CD4-positive, CD25-positive, alpha-beta regulatory T cell (primary cell): ENCODE data around the gene ME2. TPM values are rescaled to one million over a fixed set of nuclear protein-coding genes. Genes with fewer than 3 reads are reported as not detected.
"Not testable (repeated sequence)": the region's sequence is repeated elsewhere in the genome, so short reads cannot be mapped to it uniquely, and the experiment has no call there.

ENCODE experiments used
- ATAC-seq, 2 donors: fragments of 150-1000 bp; cut with Tn5 transposase; one replicate each; pipeline ENCODE4 v1.10.0; 2021; ENCODE audit warnings: low read depth in 2 of 2, moderate number of reproducible peaks in 2 of 2, moderate library complexity in 1 of 2
- DNase-seq, 3 donors: peaks; one replicate each; pipeline versions ENCODE4 v3.0.0 to v3.0.0-alpha.2; 2012 to 2022; ENCODE audit warnings: mixed read lengths in 1 of 3
- H3K27ac ChIP-seq: one replicate; pipeline ENCODE4 v1.7.0; 2013; ENCODE audit warnings: mild to moderate bottlenecking, low read length; ENCODE audit not compliant: insufficient read depth, poor library complexity, severe bottlenecking
- H3K27me3 ChIP-seq: one replicate; pipeline ENCODE4 v1.7.0; 2013; ENCODE audit warnings: low read length; ENCODE audit not compliant: control insufficient read depth, insufficient read depth
- H3K36me3 ChIP-seq: one replicate; pipeline ENCODE4 v1.7.0; 2013; ENCODE audit warnings: mild to moderate bottlenecking, low read length, moderate library complexity; ENCODE audit not compliant: control insufficient read depth, insufficient read depth
- H3K4me1 ChIP-seq: 2 replicates; pipeline ENCODE4 v1.7.0; 2013; ENCODE audit warnings: mild to moderate bottlenecking, low read length; ENCODE audit not compliant: insufficient read depth, control insufficient read depth, poor library complexity, severe bottlenecking
- H3K4me3 ChIP-seq: one replicate; pipeline ENCODE4 v1.7.0; 2013; ENCODE audit warnings: low read depth, mild to moderate bottlenecking, low read length, moderate library complexity
- H3K9me3 ChIP-seq, 2 experiments: 1 replicate in 1 of 2; 2 replicates in 1 of 2; pipeline ENCODE4 v1.7.0; 2013; ENCODE audit warnings: low read length in 2 of 2, mild to moderate bottlenecking in 1 of 2, moderate library complexity in 1 of 2; ENCODE audit not compliant: control insufficient read depth in 2 of 2
- H3K27ac Mint-ChIP-seq, 3 donors: one replicate each; pipeline ENCODE4 v1.8.0; 2020 to 2022; ENCODE audit warnings: mild to moderate bottlenecking in 3 of 3, mixed read lengths in 3 of 3, moderate library complexity in 2 of 3
- H3K27me3 Mint-ChIP-seq: one replicate; pipeline ENCODE4 v1.8.0; 2022; ENCODE audit warnings: mild to moderate bottlenecking, mixed read lengths
- H3K36me3 Mint-ChIP-seq: one replicate; pipeline ENCODE4 v1.8.0; 2020; ENCODE audit warnings: mixed read lengths
- H3K4me1 Mint-ChIP-seq, 4 donors: one replicate each; pipeline ENCODE4 v1.8.0; 2020 to 2022; ENCODE audit warnings: mixed read lengths in 4 of 4, mild to moderate bottlenecking in 1 of 4
- H3K4me3 Mint-ChIP-seq, 4 donors: one replicate each; pipeline ENCODE4 v1.8.0; 2020 to 2022; ENCODE audit warnings: mild to moderate bottlenecking in 4 of 4, mixed read lengths in 4 of 4, moderate library complexity in 3 of 4
- H3K9me3 Mint-ChIP-seq, 7 donors: one replicate each; pipeline ENCODE4 v1.8.0; 2020 to 2022; ENCODE audit warnings: mixed read lengths in 7 of 7, mild to moderate bottlenecking in 3 of 7, moderate library complexity in 2 of 7
- polyA plus RNA-seq, 4 donors: library from polyadenylated mRNA; unstranded; fragments of 300-500 nt; fragmentation: Illumina TruSeq; gene quantifications; one replicate each; pipeline ENCODE4 v1.2.3, GENCODE V29; 2021
- total RNA-seq: library from RNA; stranded (reverse); gene quantifications from one replicate; pipeline ENCODE4 v1.2.3, GENCODE V29; 2022

Gene ME2
- total and polyA plus RNA-seq, 5 donors from 2014 or later: 29.5 to 45.4 (median 39.7) TPM

DNA sequence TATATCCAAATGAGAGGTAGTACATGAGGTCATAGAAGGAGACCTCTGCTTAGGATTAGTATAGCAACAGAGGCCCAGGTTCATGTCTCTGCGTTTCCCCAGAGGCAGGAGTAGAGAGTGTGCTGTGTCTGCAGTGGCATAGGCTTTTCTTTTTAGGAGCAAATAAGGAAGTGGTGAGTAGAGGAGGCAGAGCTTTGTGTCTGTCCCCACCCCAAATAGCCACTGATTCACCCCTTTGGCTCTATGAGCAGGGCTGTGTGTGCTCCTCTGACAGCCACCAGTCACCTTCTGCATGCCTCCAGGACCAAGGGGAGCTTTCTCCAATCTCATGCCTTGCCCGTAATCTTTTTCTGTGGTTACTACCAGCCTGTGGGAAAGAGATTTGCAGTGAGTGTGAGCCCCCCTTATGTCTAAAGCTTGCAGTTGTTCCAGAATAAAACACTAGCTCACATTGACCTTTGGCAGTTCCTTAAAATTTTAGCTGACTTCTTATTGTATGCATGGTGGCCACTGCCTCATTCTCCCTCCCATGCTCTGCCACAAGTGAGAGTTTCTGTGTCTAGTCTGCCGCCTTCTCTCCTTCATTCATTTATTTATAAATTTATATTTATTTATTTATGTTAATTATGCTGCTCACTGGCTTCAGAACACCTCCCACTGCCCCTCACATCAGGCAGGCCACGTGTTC, 65.5 kb downstream of the ME2 start:
- DNase-seq (no peak), ATAC-seq (no peak)
- Histone ChIP-seq H3K27ac (no peak overlapping the region), H3K27me3 (no peaks in the 10 kb centered on the region), H3K9me3 (no peaks in the 10 kb centered on the region), H3K4me1 (no peaks in the 10 kb centered on the region), H3K4me3 (no peak overlapping the region), H3K36me3 (peaks cover 37% of the 10 kb centered on the region)
- H3K9me3 Mint-ChIP-seq: no peaks in the 10 kb centered on the region
- H3K27me3 Mint-ChIP-seq: no peaks in the 10 kb centered on the region
- H3K4me1 Mint-ChIP-seq: peaks cover 0 to 2% (median 0%) of the 10 kb centered on the region in 4 donors
- peak overlapping the region in 1 of 3 donors; percentile 70 for H3K27ac Mint-ChIP-seq
- peaks cover 33% of the 10 kb centered on the region for H3K36me3 Mint-ChIP-seq
- no peak overlapping the region for H3K4me3 Mint-ChIP-seq

DNA sequence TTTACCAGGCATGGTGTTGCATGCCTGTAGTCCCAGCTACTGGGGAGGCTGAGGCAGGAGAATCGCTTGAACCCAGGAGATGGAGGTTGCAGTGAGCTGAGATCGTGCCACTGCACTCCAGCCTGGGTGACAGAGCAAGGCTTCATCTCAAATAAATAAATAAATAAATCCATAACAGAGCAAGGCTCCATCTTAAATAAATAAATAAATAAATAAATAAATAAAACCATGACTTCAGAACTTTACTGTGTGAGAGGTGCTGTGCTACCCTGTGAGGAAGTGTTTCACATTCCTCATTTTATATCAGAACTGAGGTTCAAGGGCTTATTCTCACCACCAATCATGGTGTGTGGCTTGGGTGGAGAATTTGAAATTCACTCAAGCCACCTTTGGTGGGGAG, 67.0 kb downstream of the ME2 start:
- H3K4me1 ChIP-seq, H3K27ac ChIP-seq, DNase-seq, H3K4me3 ChIP-seq, H3K27me3 Mint-ChIP-seq, ATAC-seq, H3K4me1 Mint-ChIP-seq, H3K9me3 ChIP-seq, H3K27me3 ChIP-seq, H3K27ac Mint-ChIP-seq, H3K4me3 Mint-ChIP-seq, H3K9me3 Mint-ChIP-seq: not testable (repeated sequence)
- H3K36me3 ChIP-seq: peaks cover 27% of the 10 kb centered on the region
- H3K36me3 Mint-ChIP-seq: peaks cover 28% of the 10 kb centered on the region

DNA sequence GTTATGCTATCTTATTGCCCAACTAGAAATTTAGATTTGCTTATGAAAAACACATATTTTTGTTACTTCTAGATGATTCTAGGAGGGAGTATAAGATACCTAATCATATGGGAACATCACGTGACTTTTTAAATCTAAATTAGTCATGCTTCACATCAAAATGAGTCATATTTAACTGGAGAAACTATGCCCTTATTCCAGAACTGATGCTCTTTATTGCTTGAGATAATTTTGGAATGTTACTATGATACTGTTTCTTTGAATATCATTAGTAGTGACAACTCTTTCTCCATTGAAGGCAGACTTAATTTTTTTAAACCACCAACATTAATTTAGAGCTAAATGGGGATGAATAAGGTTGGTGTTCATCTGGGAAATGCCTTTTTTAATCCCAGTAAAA, 69.0 kb downstream of the ME2 start:
- Mint-ChIP-seq H3K9me3 (no peaks in the 10 kb centered on the region), H3K36me3 (peaks cover 23% of the 10 kb centered on the region), H3K27me3 (no peaks in the 10 kb centered on the region), H3K4me1 (peaks cover 0 to 2% (median 0%) of the 10 kb centered on the region in 4 donors), H3K27ac (peak overlapping the region in 1 of 3 donors; percentile 32), H3K4me3 (no peak overlapping the region)
- no peak overlapping the region for H3K27ac ChIP-seq
- no peaks in the 10 kb centered on the region for H3K27me3 ChIP-seq
- no peaks in the 10 kb centered on the region for H3K4me1 ChIP-seq
- DNase-seq: no peak
- ATAC-seq: no peak
- H3K36me3 ChIP-seq: peaks cover 24% of the 10 kb centered on the region
- H3K4me3 ChIP-seq: no peak overlapping the region
- no peaks in the 10 kb centered on the region for H3K9me3 ChIP-seq

DNA sequence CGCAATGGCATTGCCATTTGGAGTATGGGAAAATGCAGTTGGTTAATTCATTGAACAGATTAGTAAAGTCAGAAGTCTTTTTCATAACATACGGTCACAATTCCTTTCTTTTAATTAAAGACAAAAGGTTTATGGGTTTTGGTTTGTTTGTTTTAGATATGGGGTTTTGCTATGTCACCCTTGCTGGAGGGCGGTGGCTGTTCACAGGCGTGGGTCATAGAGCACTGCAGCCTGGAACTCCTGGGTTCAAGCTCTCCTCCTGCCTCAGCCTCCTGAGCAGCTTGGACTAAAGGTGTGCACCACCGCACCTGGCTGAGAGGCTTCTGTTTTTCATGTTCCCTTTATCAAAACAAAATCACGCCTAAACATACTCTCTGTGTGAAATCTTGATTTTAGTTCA, 70.3 kb downstream of the ME2 start:
- Mint-ChIP-seq H3K9me3 (no peaks in the 10 kb centered on the region), H3K27ac (no peak overlapping the region), H3K4me1 (no peaks in the 10 kb centered on the region), H3K36me3 (peaks cover 19% of the 10 kb centered on the region), H3K4me3 (no peak overlapping the region), H3K27me3 (no peaks in the 10 kb centered on the region)
- Histone ChIP-seq H3K4me1 (no peaks in the 10 kb centered on the region), H3K4me3 (no peak overlapping the region), H3K27me3 (no peaks in the 10 kb centered on the region), H3K36me3 (peaks cover 23% of the 10 kb centered on the region), H3K27ac (no peak overlapping the region), H3K9me3 (no peaks in the 10 kb centered on the region)
- ATAC-seq (no peak), DNase-seq (no peak)

DNA sequence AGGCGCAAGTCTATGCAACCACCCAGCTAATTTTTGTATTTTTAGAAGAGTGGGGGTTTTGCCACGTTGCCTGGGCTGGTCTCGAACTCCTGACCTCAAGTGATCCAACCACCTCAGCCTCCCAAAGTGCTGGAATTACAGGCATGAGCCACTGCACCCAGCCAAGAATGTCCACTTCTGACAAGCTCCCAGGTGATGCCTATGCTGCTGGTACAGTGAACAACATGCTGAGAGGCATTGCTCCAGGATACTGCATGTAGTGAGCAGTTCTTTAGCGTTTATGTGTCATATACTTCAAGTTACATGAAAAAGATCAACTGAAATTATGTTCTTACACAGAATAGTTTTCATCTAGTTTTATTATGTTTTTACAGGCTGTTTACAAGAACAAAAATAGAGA, 71.7 kb downstream of the ME2 start:
- H3K4me3 Mint-ChIP-seq: no peak overlapping the region

DNA sequence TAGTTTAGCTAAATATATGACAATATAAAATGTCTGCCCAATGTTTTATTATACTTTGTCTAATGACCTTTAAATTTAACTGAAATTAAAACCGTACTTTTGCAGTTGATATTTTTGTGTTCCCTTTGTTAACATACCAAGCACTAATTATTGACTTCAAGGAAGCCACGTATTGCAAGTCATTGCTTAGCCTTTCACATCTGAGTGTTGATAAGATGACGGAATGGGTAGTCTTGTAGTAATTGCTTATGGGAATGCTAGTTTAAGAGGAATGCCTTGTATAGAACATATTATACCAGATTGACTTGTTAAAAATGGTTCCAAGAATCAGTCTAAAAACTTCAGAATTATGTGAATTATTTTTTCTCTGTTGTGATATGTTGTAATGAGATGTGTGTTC, 74.9 kb downstream of the ME2 start:
- Histone ChIP-seq H3K36me3 (no peaks in the 10 kb centered on the region), H3K4me1 (no peaks in the 10 kb centered on the region), H3K27ac (no peak overlapping the region), H3K27me3 (no peaks in the 10 kb centered on the region), H3K4me3 (no peak overlapping the region), H3K9me3 (no peaks in the 10 kb centered on the region)
- Mint-ChIP-seq H3K27ac (no peak overlapping the region), H3K27me3 (no peaks in the 10 kb centered on the region), H3K4me3 (no peak overlapping the region), H3K9me3 (peaks cover 0 to 3% (median 0%) of the 10 kb centered on the region in 7 donors), H3K36me3 (no peaks in the 10 kb centered on the region), H3K4me1 (no peaks in the 10 kb centered on the region)
- ATAC-seq (no peak), DNase-seq (no peak)

More for the DNA sequence above, 71.7 kb downstream of the ME2 start:
- Mint-ChIP-seq H3K27me3 (no peaks in the 10 kb centered on the region), H3K9me3 (no peaks in the 10 kb centered on the region), H3K4me1 (no peaks in the 10 kb centered on the region), H3K36me3 (peaks cover 9% of the 10 kb centered on the region), H3K27ac (no peak overlapping the region)
- DNase-seq (no peak), ATAC-seq (no peak)
- H3K9me3 ChIP-seq: no peaks in the 10 kb centered on the region
- H3K27me3 ChIP-seq: no peaks in the 10 kb centered on the region
- H3K27ac ChIP-seq: no peak overlapping the region
- no peak overlapping the region for H3K4me3 ChIP-seq
- H3K4me1 ChIP-seq: no peaks in the 10 kb centered on the region
- peaks cover 10% of the 10 kb centered on the region for H3K36me3 ChIP-seq

DNA sequence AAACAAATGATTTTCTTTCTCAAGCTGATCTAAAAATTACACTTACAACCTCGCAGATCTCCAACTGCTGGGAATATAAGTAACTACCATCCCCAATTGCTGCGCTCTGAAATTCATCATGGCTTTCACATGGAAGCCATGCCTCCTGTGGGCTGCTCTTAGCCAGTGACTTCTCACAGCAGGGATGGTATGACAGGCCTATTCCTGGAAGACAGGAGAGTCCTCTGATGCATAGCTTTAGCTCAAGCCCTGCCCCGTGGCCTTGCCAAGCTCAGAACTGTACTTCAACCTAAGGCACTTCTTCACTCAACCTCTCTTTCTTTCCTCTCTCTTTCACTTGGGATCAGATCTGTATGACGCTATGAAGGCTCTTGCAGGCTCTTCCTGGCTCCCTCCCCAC, 76.3 kb downstream of the ME2 start:
- Histone ChIP-seq H3K4me3 (no peak overlapping the region), H3K9me3 (no peaks in the 10 kb centered on the region), H3K27me3 (no peaks in the 10 kb centered on the region), H3K27ac (no peak overlapping the region), H3K36me3 (no peaks in the 10 kb centered on the region), H3K4me1 (no peaks in the 10 kb centered on the region)
- Mint-ChIP-seq H3K4me3 (no peak overlapping the region), H3K27ac (peak overlapping the region in 1 of 3 donors; percentile 43), H3K4me1 (no peaks in the 10 kb centered on the region), H3K27me3 (no peaks in the 10 kb centered on the region), H3K9me3 (peaks cover 0 to 4% (median 0%) of the 10 kb centered on the region in 7 donors), H3K36me3 (no peaks in the 10 kb centered on the region)
- ATAC-seq (no peak), DNase-seq (no peak)

DNA sequence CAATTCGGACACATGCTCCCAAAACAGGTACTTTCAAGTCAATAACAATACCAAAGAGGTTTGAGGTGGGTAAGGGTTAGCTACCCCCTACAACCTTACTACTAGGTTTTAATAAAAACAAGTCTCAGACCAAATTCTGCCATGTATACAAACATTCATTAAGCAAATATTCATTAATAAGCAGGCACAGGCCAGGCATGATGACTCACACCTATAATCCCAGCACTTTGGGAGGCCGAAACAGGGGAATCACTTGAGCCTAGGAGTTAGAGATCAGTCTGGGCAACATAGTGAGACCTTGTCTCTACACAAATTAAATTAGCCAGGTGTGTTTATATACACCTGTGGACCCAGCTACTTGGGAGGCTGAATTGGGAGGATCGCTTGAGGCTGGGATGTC, 77.2 kb downstream of the ME2 start:
- Histone ChIP-seq H3K9me3 (peaks cover 5% of the 10 kb centered on the region in 2 experiments), H3K27me3 (peaks cover 4% of the 10 kb centered on the region), H3K4me1 (no peaks in the 10 kb centered on the region), H3K27ac (no peak overlapping the region), H3K4me3 (no peak overlapping the region), H3K36me3 (no peaks in the 10 kb centered on the region)
- Mint-ChIP-seq H3K36me3 (peaks cover 3% of the 10 kb centered on the region), H3K27me3 (no peaks in the 10 kb centered on the region), H3K9me3 (peaks cover 0 to 9% (median 5%) of the 10 kb centered on the region in 7 donors), H3K4me3 (no peak overlapping the region), H3K27ac (no peak overlapping the region), H3K4me1 (no peaks in the 10 kb centered on the region)
- DNase-seq: no peak
- no peak for ATAC-seq
